ELF-1 (cell line): ENCODE data around the gene RABGEF1.
"Not testable (repeated sequence)": the region's sequence is repeated elsewhere in the genome, so short reads cannot be mapped to it uniquely, and the experiment has no call there.

Source experiments
- DNase-seq: peaks from one replicate; pipeline ENCODE4 v3.0.0-alpha.2; 2016; ENCODE audit warnings: low read depth, low spot score

The RABGEF1 gene

DNA sequence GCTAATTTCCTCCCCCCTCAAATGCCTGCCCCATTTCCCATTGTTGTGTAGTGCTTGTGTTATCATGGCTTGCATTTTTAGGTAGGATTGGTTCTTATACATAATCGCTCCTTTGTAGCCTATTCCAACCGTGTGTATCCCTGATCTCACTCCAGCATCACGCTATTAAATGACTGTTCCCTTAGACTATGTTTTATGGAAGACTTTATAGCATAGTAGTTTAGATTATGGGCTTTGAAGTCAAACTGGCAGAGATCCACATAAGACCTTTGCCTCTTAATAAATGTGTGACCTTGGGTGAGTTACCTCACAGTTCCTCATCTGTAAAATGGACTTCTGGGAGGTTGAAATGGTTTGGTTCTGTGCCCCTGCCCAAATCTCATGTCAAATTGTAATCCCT lies 5.4 kb upstream of the RABGEF1 start:
- no peak for DNase-seq

DNA sequence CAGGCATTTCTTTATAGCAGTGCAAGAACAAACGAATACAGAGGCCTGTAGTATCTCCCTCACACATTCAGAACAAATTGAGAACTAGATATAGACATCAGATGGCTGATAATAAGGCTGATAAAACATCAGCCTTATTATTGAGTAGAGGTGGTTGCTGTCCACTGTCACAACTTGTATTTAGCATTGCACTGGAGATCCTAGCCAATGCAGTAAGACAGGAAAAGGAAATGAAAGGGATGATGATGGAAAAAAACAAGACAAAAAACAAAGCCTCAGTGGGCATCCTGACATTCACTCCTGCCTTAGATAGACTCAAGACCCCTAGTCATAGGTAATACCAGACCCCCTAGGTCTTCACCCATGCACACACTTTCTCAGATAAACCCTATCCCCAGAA lies 4.7 kb upstream of the RABGEF1 start:
- no peak for DNase-seq

DNA sequence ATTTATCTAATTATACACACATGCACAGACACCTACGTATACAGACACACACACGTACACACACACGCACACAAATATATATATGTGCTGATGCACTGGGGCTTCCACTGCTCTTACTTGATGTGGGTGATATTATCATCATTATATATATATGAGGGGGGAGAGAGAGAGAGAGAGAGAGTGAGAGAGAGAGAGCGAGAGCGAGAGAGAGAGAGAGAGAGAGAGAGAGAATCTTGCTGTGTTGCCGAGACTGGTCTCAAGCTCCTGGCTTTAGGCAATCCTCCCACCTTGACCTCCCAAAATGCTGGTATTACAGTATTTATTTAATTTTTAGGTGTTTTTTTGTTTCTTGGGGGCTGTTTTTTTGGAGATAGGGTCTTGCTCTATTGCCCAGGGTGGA lies 3.6 kb upstream of the RABGEF1 start:
- no peak for DNase-seq

DNA sequence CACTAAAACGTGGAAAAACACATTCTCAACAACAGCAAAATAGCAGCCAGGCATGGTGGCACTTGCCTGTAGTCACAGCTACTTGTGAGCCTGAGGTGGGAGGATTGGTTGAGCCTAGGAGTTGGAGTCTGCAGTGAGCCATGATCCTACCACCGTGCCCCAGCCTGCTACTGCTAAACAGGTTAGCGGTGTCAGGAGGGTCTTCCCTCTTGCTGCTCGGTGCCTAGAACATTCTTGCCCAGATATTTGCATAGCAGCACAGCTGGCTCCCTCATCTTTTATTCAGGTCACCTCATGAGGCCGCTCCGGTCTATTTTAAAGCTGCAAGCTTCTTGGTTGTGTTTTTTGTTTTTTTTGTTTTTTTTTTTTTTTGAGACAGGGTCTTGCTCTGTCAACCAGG lies 2.9 kb upstream of the RABGEF1 start:
- DNase-seq, result no peak

DNA sequence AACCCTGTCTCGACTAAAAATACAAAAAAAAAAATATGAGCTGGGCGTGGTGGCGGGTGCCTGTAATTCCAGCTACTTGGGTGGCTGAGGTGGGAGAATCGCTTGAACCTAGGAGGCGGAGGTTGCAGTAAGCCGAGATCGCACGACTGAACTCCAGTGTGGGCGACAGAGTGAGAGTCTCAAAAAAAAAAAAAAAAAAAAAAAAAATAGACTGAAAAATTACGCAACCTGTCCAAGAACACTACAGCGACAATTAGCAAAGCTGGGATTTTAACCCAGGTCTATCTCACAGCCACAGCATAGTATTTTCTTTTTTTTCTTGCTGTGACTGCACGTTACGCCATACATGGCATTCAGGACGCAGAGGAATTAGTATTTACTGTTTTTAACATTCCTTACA lies 1.1 kb upstream of the RABGEF1 start:
- no peak for DNase-seq

DNA sequence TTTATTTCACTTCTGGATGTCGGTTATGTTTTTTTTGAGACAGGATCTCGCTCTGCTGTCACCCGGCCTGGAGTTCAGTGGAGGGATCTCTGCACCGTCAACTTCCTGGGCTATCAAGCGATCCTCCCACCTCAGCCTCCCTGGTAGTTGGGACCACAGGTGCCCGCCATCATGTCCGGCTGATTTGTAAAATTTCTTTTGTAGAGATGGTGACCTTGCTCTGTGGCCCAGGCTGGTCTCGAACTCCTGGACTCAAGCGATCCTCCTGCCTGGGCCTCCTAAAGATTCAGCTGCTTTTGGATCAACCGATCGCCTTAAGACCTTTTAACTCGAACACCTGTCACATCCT lies 606 bp upstream of the RABGEF1 start:
- DNase-seq, result no peak

DNA sequence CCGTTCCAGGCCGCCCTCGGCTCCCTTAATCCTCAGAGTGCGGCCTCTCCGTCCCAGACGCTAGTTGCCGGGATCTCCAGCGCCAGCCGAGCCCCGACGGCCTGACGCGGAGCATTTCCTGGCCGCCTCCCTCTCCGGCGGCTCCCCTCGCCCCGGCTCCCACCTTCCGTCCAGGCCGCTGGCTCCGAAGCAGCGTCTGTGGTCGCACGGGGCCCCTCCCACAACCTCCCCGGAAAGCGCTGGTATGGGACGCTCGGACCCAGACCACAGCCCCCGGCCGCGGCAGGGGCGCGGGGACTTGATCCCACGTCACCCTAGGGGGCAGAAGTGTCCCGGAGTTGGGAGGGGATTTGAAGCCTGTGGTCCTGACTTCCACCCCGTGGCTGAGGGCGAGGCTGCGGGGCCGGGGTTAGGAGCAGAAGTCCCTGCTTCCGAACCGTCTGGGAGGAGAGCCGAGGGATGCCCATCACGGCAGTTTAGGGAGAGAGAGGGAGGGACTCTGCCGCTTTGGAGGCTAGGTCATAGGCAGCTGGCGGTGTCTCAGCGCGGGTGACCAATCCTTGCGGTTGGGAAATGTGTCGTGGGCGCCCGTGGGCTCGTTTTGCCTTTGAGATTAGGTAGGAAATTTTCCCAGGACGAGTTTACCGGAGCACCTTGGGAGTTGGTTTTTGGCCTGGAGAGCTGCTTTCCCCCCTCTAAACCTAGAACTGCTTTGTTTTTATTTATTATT lies 612 bp downstream of the RABGEF1 start:
- peak; percentile 74 for DNase-seq

DNA sequence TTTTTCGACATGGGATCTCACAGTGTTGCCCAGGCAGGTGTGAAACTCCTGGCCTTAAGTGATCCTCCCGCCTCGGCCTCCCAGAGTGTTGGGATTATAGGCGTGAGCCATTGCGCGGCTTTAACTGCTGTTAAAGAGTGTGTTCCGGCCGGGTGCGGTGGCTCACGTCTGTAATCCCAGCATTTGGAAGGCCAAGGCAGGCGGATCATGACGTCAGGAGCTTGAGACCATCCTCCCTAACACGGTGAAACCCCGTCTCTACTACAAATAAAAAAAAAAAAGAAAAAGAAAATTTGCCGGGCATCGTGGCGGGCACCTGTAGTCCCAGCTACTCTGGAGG lies 1.1 kb downstream of the RABGEF1 start:
- DNase-seq, result peak; percentile 54

DNA sequence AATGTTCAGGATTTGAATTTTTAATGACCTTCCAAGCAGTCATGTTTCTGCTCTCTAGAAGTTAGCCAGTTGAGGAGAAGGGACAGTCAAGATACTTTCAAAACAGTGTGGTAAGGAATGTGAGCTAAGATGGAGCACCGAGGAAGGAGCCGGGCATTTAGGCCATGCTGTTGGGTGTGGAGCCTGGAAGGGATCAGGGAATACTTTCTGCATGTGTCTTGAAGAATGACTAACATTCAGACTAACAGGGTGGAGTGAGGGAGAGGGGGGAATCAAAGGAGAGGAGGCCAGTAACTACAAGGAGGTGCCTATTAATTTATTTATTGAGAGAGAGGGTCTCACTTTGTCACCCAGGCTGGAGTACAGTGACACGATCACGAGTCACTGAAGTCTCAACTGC lies 1.8 kb downstream of the RABGEF1 start:
- DNase-seq, result not testable (repeated sequence)

DNA sequence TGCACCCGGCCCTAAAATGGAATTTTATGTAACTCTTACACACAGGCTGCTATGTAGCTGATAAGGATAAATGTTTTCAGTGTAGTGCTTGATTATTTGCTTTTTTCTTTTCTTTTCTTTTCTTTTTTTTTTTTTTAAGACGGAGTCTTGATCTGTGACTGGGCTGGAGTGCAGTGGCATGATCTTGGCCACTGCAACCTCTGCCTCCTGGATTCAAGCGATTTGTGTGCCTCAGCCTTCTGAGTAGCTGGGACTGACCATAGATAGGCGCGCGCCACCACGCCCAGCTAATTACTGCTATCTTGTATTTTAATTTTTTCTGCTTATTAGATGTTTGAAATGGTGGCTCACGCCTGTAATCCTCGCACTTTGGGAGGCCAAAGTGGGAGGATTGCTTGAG lies 3.4 kb downstream of the RABGEF1 start:
- DNase-seq, result no peak

DNA sequence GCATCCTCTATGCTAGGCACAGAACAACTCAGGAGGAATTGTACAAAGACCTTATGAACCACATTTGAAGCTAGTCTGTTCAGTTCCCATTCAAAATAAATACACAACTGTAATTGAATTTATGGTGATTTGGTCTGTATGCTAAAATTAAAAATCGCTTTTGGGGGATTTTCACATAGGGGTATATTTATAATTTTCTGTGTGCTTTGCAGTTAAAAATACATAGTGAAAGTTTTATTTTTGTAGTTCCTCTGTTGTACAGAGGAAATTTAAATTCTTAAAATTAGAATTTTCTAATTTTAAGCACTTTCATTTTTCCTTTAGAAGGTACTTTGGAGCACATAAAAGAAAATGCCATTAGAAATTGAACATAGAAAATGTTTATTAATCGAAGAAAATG lies 6.9 kb downstream of the RABGEF1 start:
- DNase-seq, result no peak

DNA sequence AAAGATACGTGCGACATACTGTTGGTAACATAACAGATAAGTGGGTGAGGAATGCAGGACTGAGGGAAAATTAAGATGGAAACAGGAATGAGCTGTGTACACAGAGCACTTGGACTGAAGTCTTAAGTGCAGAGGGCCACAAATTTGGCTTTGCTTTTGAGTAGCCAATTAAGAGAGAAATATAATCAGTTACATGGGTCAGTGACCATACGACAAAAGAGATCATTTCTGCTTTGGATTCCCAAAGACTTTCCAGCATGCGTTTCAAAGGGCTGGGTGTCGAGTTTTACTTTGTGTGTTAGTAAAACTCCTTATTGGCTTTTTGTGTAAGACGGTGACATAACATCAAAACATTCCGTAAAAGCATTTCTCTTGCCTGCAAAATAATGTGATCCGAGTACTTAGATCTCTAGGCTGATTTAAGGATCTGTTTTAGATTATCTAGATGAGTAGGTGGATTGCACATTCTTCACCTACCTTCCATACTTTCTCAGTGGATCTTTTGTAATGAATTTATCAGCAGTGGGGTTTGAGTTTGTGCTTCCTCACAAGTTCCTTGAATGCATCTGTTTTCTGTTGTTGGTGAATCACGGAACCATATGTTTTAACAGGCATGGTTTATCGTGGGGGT lies 7.5 kb downstream of the RABGEF1 start:
- no peak for DNase-seq

DNA sequence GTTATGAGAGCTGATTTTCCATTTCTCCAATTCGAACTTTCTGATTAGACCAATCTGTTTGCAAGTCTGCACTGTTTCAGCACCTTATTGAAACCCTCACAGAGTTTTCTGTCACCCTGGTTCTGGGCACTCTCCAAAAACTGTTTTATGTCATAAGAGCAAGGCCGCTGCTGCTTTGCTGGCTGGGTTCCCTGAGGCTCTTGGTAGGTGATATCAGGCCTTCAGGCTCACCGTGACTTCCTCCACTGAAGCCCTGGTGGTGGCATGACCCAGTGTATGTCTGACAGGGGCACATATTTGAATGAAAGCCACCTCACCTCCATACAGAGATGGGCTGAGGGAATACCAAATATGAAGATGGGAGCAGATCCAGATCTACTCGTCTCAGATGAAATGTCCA lies 8.3 kb downstream of the RABGEF1 start:
- DNase-seq, result no peak

DNA sequence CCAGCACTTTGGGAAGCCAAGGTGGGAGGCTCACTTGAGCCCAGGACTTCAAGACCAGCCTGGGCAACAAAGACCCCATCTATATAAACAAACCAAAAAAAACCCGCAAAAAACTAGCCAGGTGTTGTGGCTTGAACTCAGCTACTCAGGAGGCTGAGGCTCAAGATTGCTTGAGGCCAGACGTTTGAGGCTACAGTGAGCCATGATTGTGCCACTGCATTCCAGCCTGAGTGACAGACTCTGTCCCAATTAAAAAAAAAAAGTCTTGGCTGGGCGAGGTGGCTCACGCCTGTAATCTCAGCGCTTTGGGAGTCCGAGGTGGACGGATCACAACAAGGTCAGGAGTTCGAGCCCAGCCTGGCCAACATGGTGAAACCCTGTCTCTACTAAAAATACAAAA lies 11.4 kb downstream of the RABGEF1 start:
- DNase-seq, result peak; percentile 30

DNA sequence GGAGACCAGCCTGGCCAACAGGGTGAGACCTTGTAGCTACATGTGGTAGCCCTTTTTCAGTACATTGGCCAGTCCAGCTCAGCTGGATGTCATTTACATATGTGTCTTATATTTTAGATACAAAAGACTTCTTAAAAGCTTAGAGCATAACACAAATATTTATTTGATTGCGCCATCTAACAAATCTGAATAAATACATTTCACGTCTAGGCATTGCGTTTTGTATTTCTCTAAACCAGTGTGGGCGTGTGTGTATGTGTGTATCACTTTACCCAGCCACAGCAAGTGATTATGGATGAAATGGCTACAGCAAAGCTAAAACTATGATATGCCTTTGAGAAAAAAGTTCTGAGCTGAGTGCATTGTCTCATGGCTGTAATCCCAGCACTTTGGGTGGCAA lies 14.0 kb downstream of the RABGEF1 start:
- no peak for DNase-seq

DNA sequence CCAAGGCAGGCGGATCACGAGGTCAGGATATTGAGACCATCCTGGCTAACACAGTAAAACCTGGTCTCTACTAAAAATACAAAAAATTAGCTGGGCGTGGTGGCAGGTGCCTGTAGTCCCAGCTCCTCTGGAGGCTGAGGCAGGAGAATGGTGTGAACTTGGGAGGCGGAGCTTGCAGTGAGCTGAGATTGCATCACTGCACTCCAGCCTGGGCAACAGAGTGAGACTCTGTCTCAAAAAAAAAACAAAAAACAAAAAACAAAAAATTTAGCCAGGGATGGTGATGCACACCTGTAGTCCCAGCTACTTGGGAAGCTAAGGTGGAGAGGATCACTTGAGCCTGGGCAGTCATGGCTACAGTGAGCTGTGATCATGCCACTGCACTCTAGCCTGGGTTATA lies 14.5 kb downstream of the RABGEF1 start:
- not testable (repeated sequence) for DNase-seq

DNA sequence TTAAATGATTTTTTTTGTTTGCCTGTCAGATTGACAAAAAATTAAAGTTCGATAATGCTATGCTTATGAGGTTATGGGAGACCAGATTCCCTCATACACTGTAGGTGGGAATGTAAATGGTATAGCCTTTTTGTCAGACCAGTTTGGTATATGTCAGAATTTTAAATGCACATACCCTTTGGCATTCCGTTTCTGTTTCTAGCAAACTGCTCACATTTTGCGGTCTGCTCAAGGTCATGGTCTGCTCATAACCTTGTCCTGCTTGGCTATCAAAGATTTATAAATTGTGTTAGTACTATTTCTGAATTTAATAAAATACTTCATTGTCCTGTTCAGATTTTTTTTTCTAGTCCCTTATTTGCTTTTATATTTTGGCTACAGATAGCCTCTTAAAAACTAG lies 15.7 kb downstream of the RABGEF1 start:
- not testable (repeated sequence) for DNase-seq

DNA sequence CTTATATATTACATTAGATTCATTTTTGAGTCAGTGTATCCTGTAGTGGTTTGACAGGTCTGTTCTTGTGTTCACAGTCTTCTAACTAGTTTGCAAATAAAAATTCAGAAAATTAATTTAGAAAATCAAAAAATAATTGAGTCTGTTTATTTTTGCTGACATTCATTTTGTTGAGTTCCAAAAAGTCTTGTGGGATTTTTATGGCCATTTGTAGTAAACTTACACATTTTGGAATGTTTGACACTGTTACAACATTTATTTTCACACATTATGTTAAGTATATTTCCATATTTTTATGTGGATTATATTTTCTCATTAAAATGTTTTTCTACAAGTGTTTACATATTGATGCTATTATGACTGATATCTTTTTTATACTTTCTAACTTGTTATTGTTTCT lies 16.4 kb downstream of the RABGEF1 start:
- DNase-seq, result no peak

DNA sequence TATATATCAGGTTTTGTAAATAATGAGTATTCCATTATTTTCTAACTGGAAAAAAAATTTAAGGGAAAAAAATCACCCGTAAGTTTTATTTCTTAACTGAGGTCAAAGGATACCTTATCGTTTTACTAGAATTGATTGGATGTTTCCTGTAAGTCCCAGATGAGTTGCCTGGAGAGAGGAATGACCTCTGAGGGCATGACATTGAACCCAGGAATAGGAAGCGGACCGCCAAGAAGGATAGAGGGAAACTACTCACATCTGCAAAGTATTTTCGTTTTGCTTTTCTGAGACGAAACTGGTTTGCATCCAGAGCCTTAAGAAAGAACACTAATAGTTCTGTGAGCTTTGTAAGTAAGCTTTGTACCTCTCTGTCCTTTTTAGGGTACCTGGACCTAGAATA lies 17.4 kb downstream of the RABGEF1 start:
- DNase-seq, result no peak

DNA sequence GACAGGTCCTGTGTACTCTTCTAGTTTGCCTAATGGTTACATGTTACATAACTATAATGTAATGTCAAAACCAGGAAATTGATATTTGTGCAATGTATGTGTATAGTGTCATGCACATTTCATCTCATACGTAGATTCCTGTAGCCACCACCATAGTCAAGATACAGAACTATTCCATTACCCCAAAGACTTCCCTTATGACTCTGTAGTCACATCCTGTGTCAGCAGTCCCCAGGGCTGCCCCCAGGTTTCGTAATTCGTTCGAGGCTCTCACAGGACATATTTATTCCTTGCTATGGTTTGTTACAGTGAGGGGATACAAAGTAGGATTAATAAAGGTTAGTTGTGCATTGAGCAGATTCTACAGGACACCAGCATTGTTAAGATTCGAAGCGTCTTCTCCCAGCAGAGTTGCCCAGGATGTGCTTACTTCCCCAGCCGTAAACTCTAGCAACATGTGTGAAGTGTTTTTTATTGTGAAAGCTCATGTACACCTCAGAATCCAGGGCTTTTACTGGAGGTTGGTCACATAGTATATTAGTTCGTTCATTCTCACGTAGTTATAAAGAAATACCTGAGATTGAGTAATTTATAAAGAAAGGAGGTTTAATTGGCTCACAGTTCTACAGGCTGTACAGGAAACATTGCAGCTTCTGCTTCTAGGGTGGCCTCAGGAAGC lies 18.6 kb downstream of the RABGEF1 start:
- no peak for DNase-seq

DNA sequence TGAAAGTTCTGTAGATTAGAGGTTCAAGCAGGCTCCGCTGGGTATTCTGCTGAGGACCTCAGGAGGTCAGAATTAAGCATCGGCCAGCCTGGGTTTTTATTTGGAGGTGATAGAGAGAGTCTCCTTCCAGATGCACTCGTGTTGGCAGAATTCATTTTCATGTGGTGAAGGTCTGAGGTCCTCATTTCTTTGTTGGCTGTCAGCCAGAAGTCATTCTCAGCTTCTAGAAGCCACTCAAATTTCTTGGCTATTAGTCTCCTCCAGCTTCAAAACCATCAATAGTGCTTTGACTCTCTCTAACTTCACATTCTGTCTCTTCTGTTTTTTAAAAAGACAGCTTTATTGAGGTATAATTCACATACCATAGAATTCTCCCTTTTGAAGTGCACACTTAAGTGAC lies 22.6 kb downstream of the RABGEF1 start:
- DNase-seq, result not testable (repeated sequence)

DNA sequence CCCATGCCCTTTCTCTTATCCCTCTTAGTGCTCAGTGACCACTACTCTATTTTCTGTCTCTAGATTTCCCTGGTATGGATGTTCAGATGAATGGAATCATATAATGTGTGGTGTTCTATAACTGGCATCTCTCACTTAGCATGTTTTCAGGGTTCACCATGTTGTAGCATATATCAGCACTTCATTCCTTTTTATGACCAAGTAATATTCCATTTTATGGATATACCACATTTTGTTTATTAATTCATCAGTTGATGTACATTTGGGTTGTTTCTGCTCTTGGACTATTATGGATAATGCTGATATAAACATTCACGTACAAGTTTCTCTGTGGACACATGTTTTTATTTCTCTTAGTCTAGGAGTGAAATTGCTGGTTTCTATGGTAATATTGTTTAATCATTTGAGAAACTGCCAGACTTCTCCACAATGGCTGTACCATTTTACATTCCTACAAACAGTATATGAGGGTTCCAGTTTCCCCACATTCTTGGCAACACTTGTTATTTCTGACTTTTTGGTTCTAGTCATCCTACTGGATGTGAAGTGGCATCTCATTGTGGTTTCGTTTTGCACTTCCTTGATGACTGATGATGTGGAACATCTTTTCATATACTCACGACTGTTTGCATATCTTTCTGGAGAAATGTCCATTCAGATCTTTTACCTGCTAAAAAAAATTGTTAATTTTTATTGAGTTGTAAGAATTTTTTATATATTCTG lies 23.3 kb downstream of the RABGEF1 start:
- not testable (repeated sequence) for DNase-seq

DNA sequence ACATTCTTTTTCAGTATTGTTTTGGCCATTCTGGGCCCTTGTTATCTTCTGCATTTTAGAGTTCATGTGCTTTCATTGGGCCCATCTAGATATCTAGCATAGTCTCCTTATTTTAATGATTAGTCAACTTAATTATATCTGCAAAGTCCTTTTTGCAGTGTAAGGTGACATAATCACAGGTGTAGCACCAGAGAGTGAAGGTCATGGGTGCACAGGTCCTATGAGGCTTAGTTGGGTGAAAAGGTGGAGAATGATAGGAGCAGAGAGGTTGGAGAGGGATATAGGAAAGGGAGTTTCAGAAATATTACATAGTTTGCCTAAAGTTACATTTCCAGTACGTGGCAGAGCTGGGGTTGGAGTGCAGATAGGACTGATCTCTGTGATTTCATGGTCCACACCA lies 24.4 kb downstream of the RABGEF1 start:
- DNase-seq, result not testable (repeated sequence)
